OCI-LY1 (cell line): ENCODE measurements around the gene SNRK.

Experiments used
- CTCF ChIP-seq: fragments of 200-600 bp; sonication (generic), shearing (Covaris generic); IDR thresholded peaks from 2 replicates; pipeline ENCODE4 v1.5.1; 2017; ENCODE audit warnings: mild to moderate bottlenecking, antibody characterized with exemption, low read length, moderate library complexity, mixed read lengths
- EZH2 ChIP-seq: fragments of 200-600 bp; sonication (generic), shearing (Covaris generic); IDR thresholded peaks from 2 replicates; pipeline ENCODE4 v1.8.0; 2017; ENCODE audit warnings: borderline replicate concordance, mixed run types, mild to moderate bottlenecking, antibody characterized with exemption, low read length, moderate library complexity, mixed read lengths

GRCh38 chr3:43388915-43389314 lies 102.6 kb downstream of the SNRK start:
- TF ChIP-seq CTCF (no peak), EZH2 (no peak)
